HCT116 (cell line): ENCODE measurements around the gene DHX58. TPM values are rescaled to one million over a fixed set of nuclear protein-coding genes. Genes with fewer than 3 reads are reported as not detected.

Experiments
- ATAC-seq: fragments of 200-7000 bp; cut with Tn5 transposase; 2 replicates; pipeline ENCODE4 v1.9.1; 2020; ENCODE audit warnings: mild to moderate bottlenecking, moderate library complexity
- BruUV-seq: library from RNA; stranded (reverse); fragments of 400-500 nt; replicated peaks from 2 replicates; lab custom pipeline; 2021; lab: Mats Ljungman, UMichigan
- CTCF ChIA-PET: fragments of 300-600 bp; sonication (Branson Sonifier 250); formaldehyde crosslinking; loops from one replicate; lab custom pipeline; 2021; ENCODE audit warnings: antibody characterized with exemption; lab: Charles Lee
- POLR2A ChIA-PET: fragments of 300-600, 350-600 bp; sonication (Branson Sonifier 250); formaldehyde crosslinking; loops from one replicate; lab custom pipeline; 2021; ENCODE audit warnings: antibody characterized with exemption; lab: Charles Lee
- RAD21 ChIA-PET, 2 experiments: fragments of 300-600 bp; sonication (Branson Sonifier 250); formaldehyde crosslinking; loops; one replicate each; lab custom pipeline; 2023; ENCODE audit warnings: low total read pairs in 2 of 2; ENCODE audit not compliant: uncharacterized antibody in 2 of 2, unreplicated experiment in 2 of 2, low non-redundant PET in 1 of 2; lab: Charles Lee
- DNase-seq: peaks from one replicate; pipeline ENCODE4 v3.0.0-alpha.2; 2010; ENCODE audit warnings: low read depth, low spot score
- H2AFZ ChIP-seq: fragments of 200-600 bp; shearing (Covaris generic), sonication (generic); 2 replicates; pipeline ENCODE4 v1.6.1; 2017; ENCODE audit warnings: low read depth, mixed run types, mixed read lengths, antibody characterized with exemption, low read length; ENCODE audit not compliant: poor library complexity, severe bottlenecking
- H3K27ac ChIP-seq: 2 replicates; pipeline ENCODE4 v1.5.1; 2012; ENCODE audit warnings: low read depth, low read length
- H3K27me3 ChIP-seq: fragments of 200-600 bp; sonication (generic); 2 replicates; pipeline ENCODE4 v1.6.1; 2016; ENCODE audit warnings: mixed run types, low read length, mixed read lengths; ENCODE audit not compliant: insufficient read depth
- H3K36me3 ChIP-seq, 2 experiments: fragments of 200-500 bp in 1 of 2; fragments of 200-600 bp in 1 of 2; sonication (Bioruptor generic) in 1 of 2; sonication (generic) in 1 of 2; 2 replicates each; pipeline versions ENCODE4 v1.5.1 to v1.6.1; 2014 to 2016; ENCODE audit warnings: low read length in 2 of 2, inconsistent platforms in 1 of 2, mixed read lengths in 1 of 2, mixed run types in 1 of 2; ENCODE audit not compliant: insufficient read depth in 2 of 2, control insufficient read depth in 1 of 2
- H3K4me1 ChIP-seq, 2 experiments: fragments of 200-600 bp in 1 of 2; sonication (generic) in 1 of 2; 2 replicates each; pipeline versions ENCODE4 v1.5.1 to v1.6.1; 2012 to 2017; ENCODE audit warnings: low read length in 2 of 2, inconsistent platforms in 1 of 2, mild to moderate bottlenecking in 1 of 2, mixed read lengths in 1 of 2, mixed run types in 1 of 2, moderate library complexity in 1 of 2; ENCODE audit not compliant: insufficient read depth in 2 of 2, control insufficient read depth in 1 of 2
- H3K4me2 ChIP-seq: fragments of 200-600 bp; sonication (generic); 2 replicates; pipeline ENCODE4 v1.6.1; 2017; ENCODE audit warnings: mixed run types, low read length, mixed read lengths
- H3K4me3 ChIP-seq, 2 experiments: fragments of 200-600 bp in 1 of 2; sonication (generic) in 1 of 2; replicated peaks in 1 of 2; 2 replicates each; pipeline ENCODE4 v1.5.1; 2011 to 2016; ENCODE audit warnings: low read length in 2 of 2, control low read depth in 1 of 2, low read depth in 1 of 2, mild to moderate bottlenecking in 1 of 2, mixed read lengths in 1 of 2, mixed run types in 1 of 2
- H3K79me2 ChIP-seq: fragments of 200-600 bp; sonication (generic); 2 replicates; pipeline ENCODE4 v1.6.1; 2017; ENCODE audit warnings: mild to moderate bottlenecking, mixed run types, low read length, moderate library complexity, mixed read lengths; ENCODE audit not compliant: insufficient read depth
- H3K9ac ChIP-seq: fragments of 200-600 bp; sonication (generic); 2 replicates; pipeline ENCODE4 v1.6.1; 2016; ENCODE audit warnings: low read length, mixed read lengths
- H3K9me2 ChIP-seq: fragments of 200-600 bp; sonication (generic), shearing (Covaris generic); 2 replicates; pipeline ENCODE4 v1.6.1; 2017; ENCODE audit warnings: mixed run types, mild to moderate bottlenecking, moderate library complexity; ENCODE audit not compliant: insufficient read depth
- H3K9me3 ChIP-seq, 2 experiments: fragments of 200-500 bp in 1 of 2; fragments of 200-600 bp in 1 of 2; sonication (Bioruptor generic) in 1 of 2; sonication (generic) in 1 of 2; 2 replicates each; pipeline ENCODE4 v1.6.1; 2014 to 2017; ENCODE audit warnings: low read length in 2 of 2, mixed read lengths in 2 of 2, inconsistent platforms in 1 of 2, low read depth in 1 of 2, mild to moderate bottlenecking in 1 of 2, mixed run types in 1 of 2, moderate library complexity in 1 of 2; ENCODE audit not compliant: control insufficient read depth in 1 of 2, insufficient read depth in 1 of 2
- H4K20me1 ChIP-seq: fragments of 200-600 bp; sonication (generic), shearing (Covaris generic); 2 replicates; pipeline ENCODE4 v1.6.1; 2017; ENCODE audit warnings: mixed run types, mild to moderate bottlenecking, moderate library complexity; ENCODE audit not compliant: insufficient read depth
- CBX3 ChIP-seq: IDR thresholded peaks from 2 replicates; pipeline ENCODE4 v1.6.1; 2012; ENCODE audit warnings: low read depth
- CEBPB ChIP-seq: IDR thresholded peaks from 2 replicates; pipeline ENCODE4 v1.6.1; 2012; ENCODE audit warnings: low read depth
- EGR1 ChIP-seq: IDR thresholded peaks from 2 replicates; pipeline ENCODE4 v1.6.1; 2012; ENCODE audit warnings: low read depth
- ELF1 ChIP-seq: IDR thresholded peaks from 2 replicates; pipeline ENCODE4 v1.6.1; 2012; ENCODE audit warnings: low read depth, borderline replicate concordance
- EZH2 ChIP-seq: fragments of 200-600 bp; sonication (generic); IDR thresholded peaks from 2 replicates; pipeline ENCODE4 v1.6.1; 2017; ENCODE audit warnings: antibody characterized with exemption, mixed run types
- EZH2phosphoT487 ChIP-seq: fragments of 200-600 bp; IDR thresholded peaks from 2 replicates; pipeline ENCODE4 v1.6.1; 2018; ENCODE audit warnings: antibody characterized with exemption, borderline replicate concordance
- FOSL1 ChIP-seq: IDR thresholded peaks from 2 replicates; pipeline ENCODE4 v1.6.1; 2012; ENCODE audit warnings: low read depth
- JUND ChIP-seq: IDR thresholded peaks from 2 replicates; pipeline ENCODE4 v1.6.1; 2012
- POLR2A ChIP-seq: IDR thresholded peaks from 2 replicates; pipeline ENCODE4 v1.7.0; 2011; ENCODE audit warnings: borderline replicate concordance; ENCODE audit not compliant: insufficient read depth, insufficient read length; ENCODE audit errors: extremely low read depth
- POLR2AphosphoS5 ChIP-seq: IDR thresholded peaks from 2 replicates; pipeline ENCODE4 v1.6.1; 2011; ENCODE audit warnings: mild to moderate bottlenecking, low read depth, low read length, moderate library complexity
- SIN3A ChIP-seq: IDR thresholded peaks from 2 replicates; pipeline ENCODE4 v1.6.1; 2012; ENCODE audit warnings: low read depth
- TCF7L2 ChIP-seq: IDR thresholded peaks from 2 replicates; pipeline ENCODE4 v1.7.0; 2011; ENCODE audit warnings: borderline replicate concordance, inconsistent platforms; ENCODE audit not compliant: insufficient read depth, insufficient read length; ENCODE audit errors: extremely low read depth
- YY1 ChIP-seq: IDR thresholded peaks from 2 replicates; pipeline ENCODE4 v1.6.1; 2011; ENCODE audit warnings: low read length, low read depth, moderate library complexity, mild to moderate bottlenecking; ENCODE audit not compliant: insufficient replicate concordance; ENCODE audit errors: extremely low read depth
- ZFX ChIP-seq: fragments of 450-650 bp; IDR thresholded peaks from 2 replicates; pipeline ENCODE4 v1.6.1; 2017
- intact Hi-C: fragments of 100-400 bp; cut with micrococcal nuclease; formaldehyde crosslinking; loops from 2 replicates; pipeline ENCODE4 v1.10.0; 2022
- total RNA-seq: library from RNA; stranded (reverse); gene quantifications from one replicate; pipeline ENCODE4 v1.2.1, GENCODE V29; 2021; ENCODE audit not compliant: unreplicated experiment
- TF ChIP-seq, protein P1 (sequence below): IDR thresholded peaks from 2 replicates; pipeline ENCODE4 v1.6.1; 2011; ENCODE audit warnings: mild to moderate bottlenecking, low read length, moderate library complexity; ENCODE audit not compliant: insufficient replicate concordance; ENCODE audit errors: extremely low read depth
- TF ChIP-seq, protein P2 (sequence below): IDR thresholded peaks from 2 replicates; pipeline ENCODE4 v1.6.1; 2012

DHX58 gene
- total RNA-seq, 1 experiment from 2014 or later: 1.2 TPM

DNA sequence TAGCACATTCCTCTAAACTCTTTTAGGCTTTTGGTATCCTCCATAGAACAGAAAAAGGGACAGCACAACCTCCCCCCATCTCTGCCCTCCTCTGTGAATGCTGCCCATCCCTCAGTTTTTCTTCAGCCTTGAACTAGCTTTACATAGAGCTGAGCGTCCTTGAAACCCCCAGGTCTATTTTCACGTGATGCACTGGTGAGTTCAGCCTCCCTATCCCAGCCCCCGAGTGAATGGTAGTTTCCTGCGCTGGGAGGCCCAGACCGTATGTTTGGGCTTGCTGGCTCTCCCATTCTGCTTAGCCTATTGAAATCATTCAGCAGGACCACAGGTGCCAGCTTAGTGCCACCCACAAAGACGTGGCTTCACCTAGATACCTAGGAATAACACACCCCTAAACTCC lies 36.7 kb downstream of the DHX58 start:
- H3K9me2 ChIP-seq: no peaks in the 10 kb centered on the region
- H3K36me3 ChIP-seq: no peaks in the 10 kb centered on the region
- no peak overlapping the region for H3K4me3 ChIP-seq
- H3K27ac ChIP-seq: no peak overlapping the region
- H3K27me3 ChIP-seq: no peaks in the 10 kb centered on the region
- ChIA-PET RAD21 (no interaction called here), POLR2A (no interaction called here), CTCF (no interaction called here)
- no peaks in the 10 kb centered on the region for H4K20me1 ChIP-seq
- BruUV-seq: no TSS peak
- TF ChIP-seq SIN3A (no peak), POLR2AphosphoS5 (no peak), CBX3 (no peak), FOSL1 (no peak), EZH2 (no peak), ZFX (no peak), EGR1 (no peak), ELF1 (no peak), POLR2A (no peak), JUND (no peak), TCF7L2 (no peak), YY1 (no peak), CEBPB (no peak), EZH2phosphoT487 (no peak)
- TF ChIP-seq, protein P1, sequence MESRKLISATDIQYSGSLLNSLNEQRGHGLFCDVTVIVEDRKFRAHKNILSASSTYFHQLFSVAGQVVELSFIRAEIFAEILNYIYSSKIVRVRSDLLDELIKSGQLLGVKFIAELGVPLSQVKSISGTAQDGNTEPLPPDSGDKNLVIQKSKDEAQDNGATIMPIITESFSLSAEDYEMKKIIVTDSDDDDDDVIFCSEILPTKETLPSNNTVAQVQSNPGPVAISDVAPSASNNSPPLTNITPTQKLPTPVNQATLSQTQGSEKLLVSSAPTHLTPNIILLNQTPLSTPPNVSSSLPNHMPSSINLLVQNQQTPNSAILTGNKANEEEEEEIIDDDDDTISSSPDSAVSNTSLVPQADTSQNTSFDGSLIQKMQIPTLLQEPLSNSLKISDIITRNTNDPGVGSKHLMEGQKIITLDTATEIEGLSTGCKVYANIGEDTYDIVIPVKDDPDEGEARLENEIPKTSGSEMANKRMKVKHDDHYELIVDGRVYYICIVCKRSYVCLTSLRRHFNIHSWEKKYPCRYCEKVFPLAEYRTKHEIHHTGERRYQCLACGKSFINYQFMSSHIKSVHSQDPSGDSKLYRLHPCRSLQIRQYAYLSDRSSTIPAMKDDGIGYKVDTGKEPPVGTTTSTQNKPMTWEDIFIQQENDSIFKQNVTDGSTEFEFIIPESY: no peak
- TF ChIP-seq, protein P2, sequence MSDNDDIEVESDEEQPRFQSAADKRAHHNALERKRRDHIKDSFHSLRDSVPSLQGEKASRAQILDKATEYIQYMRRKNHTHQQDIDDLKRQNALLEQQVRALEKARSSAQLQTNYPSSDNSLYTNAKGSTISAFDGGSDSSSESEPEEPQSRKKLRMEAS: no peak
- H2AFZ ChIP-seq: no peak overlapping the region
- H3K4me2 ChIP-seq: no peak overlapping the region
- no peaks in the 10 kb centered on the region; a peak in 1 of 4 replicates for H3K4me1 ChIP-seq
- no peak overlapping the region for H3K9ac ChIP-seq
- no peak for DNase-seq
- no peak for ATAC-seq
- intact Hi-C loops: no loop called here
- H3K79me2 ChIP-seq: no peaks in the 10 kb centered on the region
- H3K9me3 ChIP-seq: no peaks in the 10 kb centered on the region
